ENCODE results near the gene PARP11.

GRCh38 chr12:3772380-3772779 is 100.8 kb downstream of the PARP11 start:
- TF ChIP-seq CTCF (IDR thresholded peaks at IDR 0.05) = no peak
- no peak for TF ChIP-seq POLR2A (IDR thresholded peaks at IDR 0.05)

Data from uterus (tissue), 2 donors.